Adrenal gland (tissue), 19 donors: ENCODE results near the gene CARM1. TPM values are rescaled to one million over a fixed set of nuclear protein-coding genes. Genes with fewer than 3 reads are reported as not detected.

Experiments used
- DNase-seq, 7 donors: peaks; one replicate each; pipeline ENCODE4 v3.0.0-alpha.2; 2019 to 2020
- H3K27ac ChIP-seq, 5 donors: fragments of 200-600 bp; sonication (generic) in 4 of 5; 1 replicate in 3 of 5; 2 replicates in 2 of 5; pipeline versions ENCODE4 v1.5.1 to v1.8.0; 2016 to 2020; ENCODE audit warnings: mild to moderate bottlenecking in 1 of 5
- H3K27me3 ChIP-seq: fragments of 200-600 bp; 2 replicates; pipeline ENCODE4 v1.8.0; 2021
- H3K36me3 ChIP-seq, 2 donors: fragments of 200-600 bp; replicated peaks in 1 of 2; 1 replicate in 1 of 2; 2 replicates in 1 of 2; pipeline versions ENCODE4 v1.5.1 to v1.8.0; 2018 to 2022
- H3K4me1 ChIP-seq, 2 donors: fragments of 200-600 bp; replicated peaks in 1 of 2; 1 replicate in 1 of 2; 2 replicates in 1 of 2; pipeline versions ENCODE4 v1.5.1 to v1.8.0; 2018 to 2021
- H3K4me3 ChIP-seq, 4 donors: fragments of 200-600 bp; sonication (generic) in 3 of 4; one replicate each; pipeline ENCODE4 v1.5.1; 2016 to 2018
- H3K9me3 ChIP-seq, 3 donors: fragments of 200-600 bp; sonication (generic) in 1 of 3; replicated peaks in 1 of 3; 1 replicate in 2 of 3; 2 replicates in 1 of 3; pipeline versions ENCODE4 v1.5.1 to v1.8.0; 2016 to 2021
- CTCF ChIP-seq, 6 experiments: fragments of 450-650 bp in 4 of 6; fragments of 200-600 bp in 2 of 6; sonication (generic) in 1 of 6; IDR thresholded peaks; 1 replicate in 5 of 6; 2 replicates in 1 of 6; pipeline versions ENCODE4 v1.5.1 to v1.8.0; 2016 to 2021; ENCODE audit warnings: antibody characterized with exemption in 6 of 6, mild to moderate bottlenecking in 2 of 6, moderate library complexity in 1 of 6
- POLR2A ChIP-seq, 2 donors: fragments of 450-650 bp; IDR thresholded peaks; one replicate each; pipeline ENCODE4 v1.6.1; 2017; ENCODE audit warnings: antibody characterized with exemption in 2 of 2, mild to moderate bottlenecking in 2 of 2, moderate library complexity in 1 of 2
- WGBS, 4 donors: extraction: QIAGEN DNeasy Blood & Tissue Kit in 2 of 4; methylation state at CpG; one replicate each; pipeline versions ENCODE4 v1.1.5 to v1.1.7; 2013 to 2017; 5-methylcytosine and 5-hydroxymethylcytosine counted together
- intact Hi-C, 2 donors: fragments of 100-400 bp; cut with DNase I; formaldehyde crosslinking; loops; one replicate each; pipeline versions ENCODE4 v1.14.1 to v1.15.0; 2022 to 2023
- long read RNA-seq, 10 donors: library from polyadenylated mRNA in 3 of 10; unstranded in 2 of 10; stranded (forward) in 1 of 10; transcript quantifications; one replicate each; pipeline ENCODE4 v2.0.0 and lab custom pipeline, GENCODE V29; 2021 to 2026
- polyA plus RNA-seq, 3 donors: library from polyadenylated mRNA; stranded (reverse); fragments of 200-250 nt in 2 of 3; fragments of 350-450 nt in 1 of 3; fragmentation: Illumina TruSeq in 1 of 3; extraction: RNeasy Lipid Tissue Mini Kit (QIAGEN cat#74804) in 1 of 3; gene quantifications; one replicate each; pipeline ENCODE4 v1.2.3, GENCODE V29; 2013 to 2014
- total RNA-seq, 9 donors: library from RNA; depleted of rRNA in 4 of 9; stranded (reverse); fragments of >200 nt in 4 of 9; fragments of 120-200 nt in 1 of 9; fragmentation: NEBNext Ultra II Directional in 1 of 9; extraction: Animal tissue kit (Norgen Biotek cat#: 25700) in 1 of 9; gene quantifications; one replicate each; pipeline versions ENCODE4 v1.1.0 to v1.2.4, GENCODE V29; 2013 to 2023
- donor health status: healthy with polysubstance abuse.
- donor health status: Bipolar disorder and iron deficiency.
- donor health status: DM: yes; HTN: yes; CAD: no.
- donor health status: DM: no; HTN: no; CAD: no.
- donor health status: DM: no; HTN: no; CAD: no.
- donor health status: DM: yes; HTN: yes; CAD: no.

Gene CARM1
- total RNA-seq: 10 to 100 TPM in 8 of 9 donors, 1 to 10 TPM in 1; 8.2 to 36.3 (median 22.0) TPM
- 10 to 100 TPM; 13.8 to 38.1 (median 20.4) TPM for polyA plus RNA-seq
- long read RNA-seq, donor 1, partial matches to known transcripts: 7 of 19 reads
- long read RNA-seq, donor 1, other reads (novel, unspliced or antisense): 8 of 19 reads
- long read RNA-seq, donor 2, partial matches to known transcripts: 29 of 37 reads
- long read RNA-seq, donor 2, other reads (novel, unspliced or antisense): 5 of 37 reads
- long read RNA-seq, donor 3, partial matches to known transcripts: 0 of 1 reads
- long read RNA-seq, donor 3, other reads (novel, unspliced or antisense): 0 of 1 reads
- long read RNA-seq, donor 4: 0 reads
- long read RNA-seq, donor 5, transcript CARM1-202 (15 exons, 2,722 nt): major isoform, 78 of 113 reads
- long read RNA-seq, donor 5, transcript CARM1-201 (16 exons, 3,330 nt): minor isoform, 20 of 113 reads
- long read RNA-seq, donor 5, partial matches to known transcripts: 4 of 113 reads
- long read RNA-seq, donor 5, other reads (novel, unspliced or antisense): 11 of 113 reads
- long read RNA-seq, donor 6, partial matches to known transcripts: 0 of 4 reads
- long read RNA-seq, donor 6, other reads (novel, unspliced or antisense): 4 of 4 reads
- long read RNA-seq, donor 7, partial matches to known transcripts: 0 of 1 reads
- long read RNA-seq, donor 7, other reads (novel, unspliced or antisense): 0 of 1 reads
- long read RNA-seq, donor 8, transcript CARM1-202 (15 exons, 2,722 nt): major isoform, 6 of 9 reads
- long read RNA-seq, donor 8, partial matches to known transcripts: 0 of 9 reads
- long read RNA-seq, donor 8, other reads (novel, unspliced or antisense): 0 of 9 reads
- long read RNA-seq, donor 9, partial matches to known transcripts: 0 of 5 reads
- long read RNA-seq, donor 9, other reads (novel, unspliced or antisense): 0 of 5 reads
- long read RNA-seq, donor 10, partial matches to known transcripts: 57 of 61 reads
- long read RNA-seq, donor 10, other reads (novel, unspliced or antisense): 0 of 61 reads

- TF ChIP-seq CTCF (IDR thresholded peaks at IDR 0.05) (peak in 5 of 6 experiments; percentile 6 to 97 (median 58)), POLR2A (IDR thresholded peaks at IDR 0.05) (no peak)
- no peaks in the 10 kb centered on the region for H3K36me3 ChIP-seq
- peaks cover 6 to 21% of the 10 kb centered on the region in 2 donors for H3K4me1 ChIP-seq
- H3K4me3 ChIP-seq: peak within 1 kb of the TSS; percentile 56 to 99 (median 68)
- H3K27me3 ChIP-seq: no peaks in the 10 kb centered on the region
- no peaks in the 10 kb centered on the region for H3K9me3 ChIP-seq
- H3K27ac ChIP-seq: peak within 1 kb of the TSS in 3 of 5 donors; percentile 59 to 94 (median 70)
- intact Hi-C loops: loop anchor here (5.0 kb wide), 2 partner anchors 51 to 56 kb away; partner anchors contain the start of genes TIMM29 (in 1 of the 2) and YIPF2 (in 1 of the 2)
- peak; percentile 99 to 100 (median 99) for DNase-seq
- WGBS, 4 donors: 0 to 3% (median 1%) methylated on average over 7 to 98 of the region's 99 CpGs; no CpG with 5 or more reads in 1 of the 4 donors
Measured at GRCh38 chr19:10870955-10871603, at the start of gene CARM1. Gene CARM1, plus strand, starts transcription at chr19:10871553. Its CDS starts 150 bp downstream, at chr19:10871703.

- intact Hi-C loops: no loop called here
- TF ChIP-seq POLR2A (IDR thresholded peaks at IDR 0.05): no peak
- TF ChIP-seq CTCF (IDR thresholded peaks at IDR 0.05): no peak
- peak in 1 of 7 donors; percentile 12 for DNase-seq
- H3K4me1 ChIP-seq: no peaks in the 10 kb centered on the region
- H3K27ac ChIP-seq: no peak overlapping the region
- no peak overlapping the region for H3K4me3 ChIP-seq
- H3K27me3 ChIP-seq: no peaks in the 10 kb centered on the region
- 60 to 92% (median 88%) methylated on average over 1 to 12 of the region's 12 CpGs for WGBS, 4 donors
- peaks cover 0 to 85% of the 10 kb centered on the region in 2 donors for H3K36me3 ChIP-seq
- no peaks in the 10 kb centered on the region for H3K9me3 ChIP-seq
Measured at GRCh38 chr19:10823690-10824089, 47.7 kb upstream of the CARM1 start.

GRCh38 chr19:10826231-10826630, 45.1 kb upstream of the CARM1 start:
- peaks cover 0 to 92% of the 10 kb centered on the region in 2 donors for H3K36me3 ChIP-seq
- no peak overlapping the region for H3K27ac ChIP-seq
- no peaks in the 10 kb centered on the region for H3K9me3 ChIP-seq
- WGBS, 4 donors: 78 to 86% (median 81%) methylated on average over 2 to 7 of the region's 7 CpGs
- H3K4me1 ChIP-seq: no peaks in the 10 kb centered on the region
- TF ChIP-seq POLR2A (IDR thresholded peaks at IDR 0.05) (no peak), CTCF (IDR thresholded peaks at IDR 0.05) (no peak)
- DNase-seq: peak in 1 of 7 donors; percentile 7
- H3K27me3 ChIP-seq: no peaks in the 10 kb centered on the region
- no peak overlapping the region for H3K4me3 ChIP-seq
- intact Hi-C loops: no loop called here
